B cell (primary cell): Measurements from ENCODE around the gene SLC66A1. TPM values are rescaled to one million over a fixed set of nuclear protein-coding genes. Genes with fewer than 3 reads are reported as not detected.
A peak's percentile ranks its signal among the peaks of the same experiment; 100 is the strongest.

Experiments
- ATAC-seq: fragments of 200-7000 bp; cut with Tn5 transposase; one replicate; pipeline ENCODE4 v1.10.0; 2021; ENCODE audit warnings: low read depth, mild to moderate bottlenecking, moderate number of reproducible peaks, moderate library complexity
- CTCF ChIA-PET: fragments of 350-600 bp; sonication (Branson Sonifier 250); formaldehyde crosslinking; loops from one replicate; lab custom pipeline; 2021; ENCODE audit warnings: antibody characterized with exemption, inconsistent platforms; lab: Charles Lee
- POLR2A ChIA-PET: fragments of 350-600 bp; sonication (Branson Sonifier 250); formaldehyde crosslinking; loops from one replicate; lab custom pipeline; 2021; ENCODE audit warnings: antibody characterized with exemption; lab: Charles Lee
- DNase-seq: peaks from one replicate; pipeline ENCODE4 v3.0.0; 2013
- H2AFZ ChIP-seq: 2 replicates; pipeline ENCODE4 v1.6.1; 2012; ENCODE audit warnings: mild to moderate bottlenecking, low read depth, low read length; ENCODE audit not compliant: insufficient read depth, poor library complexity, severe bottlenecking
- H3K27ac ChIP-seq, 2 donors: 1 replicate in 1 of 2; 2 replicates in 1 of 2; pipeline ENCODE4 v1.5.1; 2012 to 2013; ENCODE audit warnings: low read length in 2 of 2, mild to moderate bottlenecking in 2 of 2, moderate library complexity in 1 of 2
- H3K27me3 ChIP-seq, 4 experiments: fragments of 200-600 bp in 1 of 4; sonication (generic) in 1 of 4; replicated peaks in 1 of 4; 1 replicate in 2 of 4; 2 replicates in 2 of 4; pipeline versions ENCODE4 v1.6.1 to v1.7.0; 2013 to 2016; ENCODE audit warnings: low read length in 3 of 4, mild to moderate bottlenecking in 2 of 4, mixed read lengths in 1 of 4, moderate library complexity in 1 of 4; ENCODE audit not compliant: insufficient read depth in 4 of 4, control insufficient read depth in 3 of 4; ENCODE audit errors: control extremely low read depth in 1 of 4
- H3K36me3 ChIP-seq, 2 experiments: replicated peaks in 1 of 2; 1 replicate in 1 of 2; 2 replicates in 1 of 2; pipeline versions ENCODE4 v1.6.1 to v1.7.1; 2013; ENCODE audit warnings: low read length in 1 of 2; ENCODE audit not compliant: insufficient read depth in 2 of 2, control insufficient read depth in 1 of 2; ENCODE audit errors: control extremely low read depth in 1 of 2, extremely low read depth in 1 of 2
- H3K4me1 ChIP-seq, 2 donors: fragments of 200-600 bp in 1 of 2; sonication (generic) in 1 of 2; 1 replicate in 1 of 2; 2 replicates in 1 of 2; pipeline versions ENCODE4 v1.5.1 to v1.6.1; 2013 to 2017; ENCODE audit warnings: low read length in 2 of 2; ENCODE audit not compliant: control insufficient read depth in 2 of 2, insufficient read depth in 2 of 2
- H3K4me2 ChIP-seq: replicated peaks from 2 replicates; pipeline ENCODE3; 2012; ENCODE audit warnings: mild to moderate bottlenecking, low read depth, low read length; ENCODE audit not compliant: poor library complexity, severe bottlenecking
- H3K4me3 ChIP-seq, 5 experiments: fragments of 200-600 bp in 1 of 5; sonication (generic) in 1 of 5; 1 replicate in 3 of 5; 2 replicates in 2 of 5; pipeline versions ENCODE4 v1.5.1 to v1.7.0; 2011 to 2016; ENCODE audit warnings: low read length in 4 of 5, mild to moderate bottlenecking in 4 of 5, low read depth in 2 of 5, control low read depth in 1 of 5, moderate library complexity in 1 of 5; ENCODE audit not compliant: insufficient read depth in 1 of 5; ENCODE audit errors: control extremely low read depth in 1 of 5, extremely low read depth in 1 of 5
- H3K79me2 ChIP-seq: fragments of 200-600 bp; sonication (generic); one replicate; pipeline ENCODE4 v1.6.0; 2016; ENCODE audit warnings: low read length; ENCODE audit not compliant: control insufficient read depth, insufficient read depth
- H3K9ac ChIP-seq: fragments of 200-600 bp; sonication (generic); 2 replicates; pipeline ENCODE4 v1.6.1; 2017; ENCODE audit warnings: mild to moderate bottlenecking, low read length, moderate library complexity
- H3K9me3 ChIP-seq, 3 donors: one replicate each; pipeline versions ENCODE4 v1.6.1 to v1.7.1; 2013; ENCODE audit warnings: low read length in 2 of 3; ENCODE audit not compliant: control insufficient read depth in 2 of 3, insufficient read depth in 1 of 3; ENCODE audit errors: control extremely low read depth in 1 of 3
- H4K20me1 ChIP-seq: 2 replicates; pipeline ENCODE4 v1.6.0; 2012; ENCODE audit warnings: mild to moderate bottlenecking, low read length; ENCODE audit not compliant: insufficient read depth, control insufficient read depth, poor library complexity, severe bottlenecking
- H3K27ac Mint-ChIP-seq: one replicate; pipeline ENCODE4 v1.8.0; 2021; ENCODE audit warnings: mixed read lengths
- H3K27me3 Mint-ChIP-seq: one replicate; pipeline ENCODE4 v1.8.0; 2021; ENCODE audit warnings: mixed read lengths
- H3K4me1 Mint-ChIP-seq: one replicate; pipeline ENCODE4 v1.8.0; 2021; ENCODE audit warnings: mixed read lengths
- H3K4me3 Mint-ChIP-seq: one replicate; pipeline ENCODE4 v1.8.0; 2021; ENCODE audit warnings: mixed read lengths
- H3K9me3 Mint-ChIP-seq: one replicate; pipeline ENCODE4 v1.8.0; 2022; ENCODE audit warnings: mixed read lengths; ENCODE audit not compliant: insufficient read depth
- EZH2 ChIP-seq: IDR thresholded peaks from 2 replicates; pipeline ENCODE4 v1.6.1; 2012; ENCODE audit warnings: borderline replicate concordance, low read depth, mild to moderate bottlenecking, moderate library complexity, low read length; ENCODE audit not compliant: insufficient read depth, poor library complexity, severe bottlenecking
- WGBS: methylation state at CpG from one replicate; pipeline ENCODE4 v1.1.5; 2013; ENCODE audit warnings: missing lambda C conversion rate; ENCODE audit not compliant: insufficient coverage; 5-methylcytosine and 5-hydroxymethylcytosine counted together
- intact Hi-C: fragments of 100-400 bp; cut with micrococcal nuclease; formaldehyde crosslinking; loops from one replicate; pipeline ENCODE4 v1.10.0; 2022
- polyA plus RNA-seq: library from polyadenylated mRNA; depleted of rRNA; stranded (reverse); fragments of >200 nt; gene quantifications from 2 replicates; pipeline ENCODE4 v1.2.3, GENCODE V29; 2012
- total RNA-seq, 2 donors: library from RNA; stranded (reverse); fragments of 120-200 nt in 1 of 2; gene quantifications; 1 replicate in 1 of 2; 2 replicates in 1 of 2; pipeline versions ENCODE4 v1.2.3 to v1.2.4, GENCODE V29; 2013 to 2022
- TF ChIP-seq, protein P1 (sequence below): fragments of 200-600 bp; IDR thresholded peaks from one replicate; pipeline ENCODE4 v1.8.0; 2022; ENCODE audit warnings: antibody characterized with exemption, mild to moderate bottlenecking

The SLC66A1 gene
- total and polyA plus RNA-seq, 2 donors (not counting 1 experiment from before 2014, with no cell fraction given) = 24.4 to 26.8 TPM

DNA sequence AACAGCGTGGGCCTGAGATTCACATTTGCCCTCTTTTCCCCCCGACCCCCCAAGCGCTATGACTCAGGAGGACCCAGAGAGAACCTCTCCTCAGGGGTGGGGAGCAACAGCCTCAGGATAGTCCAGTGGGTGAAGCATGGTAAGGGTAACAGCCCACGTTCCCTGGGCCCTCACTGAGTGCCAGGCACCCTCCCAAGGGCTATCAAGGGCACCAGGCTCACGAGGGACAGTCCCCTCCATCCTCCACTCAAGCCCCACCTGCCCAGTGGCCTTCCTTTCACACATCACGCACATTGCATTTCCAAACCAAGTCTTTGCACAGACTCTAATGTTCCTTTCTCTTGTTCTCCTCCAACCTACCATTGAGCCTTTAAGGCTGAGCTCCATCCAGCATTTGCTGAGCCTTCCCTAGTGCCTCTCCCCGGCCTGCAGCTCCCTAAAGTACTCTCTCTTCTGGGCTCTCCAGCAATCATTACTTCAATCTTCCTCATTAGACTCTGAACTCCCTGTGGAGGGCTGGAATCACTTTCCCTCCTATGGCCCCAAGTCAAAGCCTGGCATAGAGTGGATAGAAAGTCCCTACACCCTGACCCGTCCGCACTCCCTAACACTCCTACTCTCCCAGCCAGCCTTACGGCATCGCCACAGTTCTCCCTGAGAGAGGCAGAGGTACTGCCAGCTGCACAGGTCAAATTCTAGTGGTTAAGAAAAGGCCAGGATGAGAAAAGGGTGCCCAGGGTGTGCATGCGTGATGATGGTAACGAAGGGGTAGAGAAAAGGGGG is 1.2 kb upstream of the SLC66A1 start:
- Histone ChIP-seq H4K20me1 (peaks cover 13% of the 10 kb centered on the region), H3K27me3 (no peaks in the 10 kb centered on the region), H3K9me3 (no peaks in the 10 kb centered on the region), H3K36me3 (peaks cover 0 to 20% of the 10 kb centered on the region in 2 experiments), H3K9ac (peak overlapping the region; percentile 93), H3K4me2 (peak overlapping the region; percentile 95), H2AFZ (peak overlapping the region; percentile 97), H3K4me3 (peak overlapping the region in 4 of 5 experiments; percentile 74 to 91 (median 81)), H3K79me2 (peaks cover 12% of the 10 kb centered on the region), H3K4me1 (peaks cover 43 to 45% of the 10 kb centered on the region in 2 donors), H3K27ac (peak overlapping the region in 1 of 2 donors; percentile 48)
- intact Hi-C loops = loop anchor here (5.0 kb wide), 1 partner anchor 166 kb away; no protein-coding TSS in a partner anchor
- WGBS = 61% methylated on average over 8 of the region's 13 CpGs
- DNase-seq (peak; percentile 41), ATAC-seq (no peak)
- Mint-ChIP-seq H3K4me3 (peak overlapping the region; percentile 88), H3K27me3 (no peaks in the 10 kb centered on the region), H3K9me3 (no peaks in the 10 kb centered on the region), H3K4me1 (peaks cover 46% of the 10 kb centered on the region), H3K27ac (peak overlapping the region; percentile 75)
- TF ChIP-seq, protein P1, sequence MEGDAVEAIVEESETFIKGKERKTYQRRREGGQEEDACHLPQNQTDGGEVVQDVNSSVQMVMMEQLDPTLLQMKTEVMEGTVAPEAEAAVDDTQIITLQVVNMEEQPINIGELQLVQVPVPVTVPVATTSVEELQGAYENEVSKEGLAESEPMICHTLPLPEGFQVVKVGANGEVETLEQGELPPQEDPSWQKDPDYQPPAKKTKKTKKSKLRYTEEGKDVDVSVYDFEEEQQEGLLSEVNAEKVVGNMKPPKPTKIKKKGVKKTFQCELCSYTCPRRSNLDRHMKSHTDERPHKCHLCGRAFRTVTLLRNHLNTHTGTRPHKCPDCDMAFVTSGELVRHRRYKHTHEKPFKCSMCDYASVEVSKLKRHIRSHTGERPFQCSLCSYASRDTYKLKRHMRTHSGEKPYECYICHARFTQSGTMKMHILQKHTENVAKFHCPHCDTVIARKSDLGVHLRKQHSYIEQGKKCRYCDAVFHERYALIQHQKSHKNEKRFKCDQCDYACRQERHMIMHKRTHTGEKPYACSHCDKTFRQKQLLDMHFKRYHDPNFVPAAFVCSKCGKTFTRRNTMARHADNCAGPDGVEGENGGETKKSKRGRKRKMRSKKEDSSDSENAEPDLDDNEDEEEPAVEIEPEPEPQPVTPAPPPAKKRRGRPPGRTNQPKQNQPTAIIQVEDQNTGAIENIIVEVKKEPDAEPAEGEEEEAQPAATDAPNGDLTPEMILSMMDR = no peak
- TF ChIP-seq EZH2 = no peak
- ChIA-PET CTCF (no interaction called here), POLR2A (no interaction called here)

DNA sequence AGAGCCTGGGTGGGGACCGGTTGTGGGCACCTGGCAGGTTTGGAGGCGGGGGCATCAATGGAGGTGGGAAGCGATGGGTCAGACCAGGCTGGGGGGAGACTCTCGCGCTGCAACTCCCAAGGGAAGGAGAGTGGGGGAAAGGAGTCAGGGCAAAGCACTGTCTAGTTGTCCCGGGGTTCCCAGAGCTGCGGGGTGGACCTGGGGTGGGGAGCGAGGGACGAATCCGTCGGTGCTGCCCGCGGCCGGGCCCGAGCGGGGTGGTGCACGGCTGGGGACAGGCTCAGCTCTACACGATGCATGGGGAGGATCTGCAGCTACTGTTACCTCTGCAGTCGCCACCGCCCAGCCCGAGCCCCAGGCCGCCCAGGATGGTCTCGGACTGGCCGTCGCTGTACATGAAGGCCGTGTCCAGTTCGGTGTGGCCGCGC is 609 bp upstream of the SLC66A1 start:
- ChIA-PET CTCF (no interaction called here), POLR2A (no interaction called here)
- no peak for TF ChIP-seq EZH2
- TF ChIP-seq, protein P1 = no peak
- Histone ChIP-seq H3K36me3 (peaks cover 0 to 13% of the 10 kb centered on the region in 2 experiments), H3K79me2 (peaks cover 16% of the 10 kb centered on the region), H2AFZ (peak overlapping the region; percentile 97), H3K9ac (peak overlapping the region; percentile 93), H3K9me3 (no peaks in the 10 kb centered on the region), H3K4me2 (peak overlapping the region; percentile 95), H3K27ac (peak overlapping the region in 1 of 2 donors; percentile 48), H3K27me3 (no peaks in the 10 kb centered on the region), H3K4me1 (peaks cover 49 to 51% of the 10 kb centered on the region in 2 donors), H3K4me3 (peak overlapping the region; percentile 26 to 91 (median 79)), H4K20me1 (peaks cover 19% of the 10 kb centered on the region)
- under 1% methylated on average over 29 of the region's 29 CpGs for WGBS
- H3K27ac Mint-ChIP-seq = peak overlapping the region; percentile 75
- DNase-seq (no peak), ATAC-seq (no peak)
- no peaks in the 10 kb centered on the region for H3K27me3 Mint-ChIP-seq
- intact Hi-C loops = loop anchor here (5.0 kb wide), 1 partner anchor 166 kb away; no protein-coding TSS in a partner anchor
- no peaks in the 10 kb centered on the region for H3K9me3 Mint-ChIP-seq
- peaks cover 52% of the 10 kb centered on the region for H3K4me1 Mint-ChIP-seq
- peak overlapping the region; percentile 88 for H3K4me3 Mint-ChIP-seq
